Thoracic aorta (tissue), 2 donors: ENCODE results near the gene POMP. TPM values are rescaled to one million over a fixed set of nuclear protein-coding genes. Genes with fewer than 3 reads are reported as not detected.
"Not testable (repeated sequence)": the region's sequence is repeated elsewhere in the genome, so short reads cannot be mapped to it uniquely, and the experiment has no call there.

ENCODE experiments used
- ATAC-seq: fragments of 150-250 bp; one replicate; pipeline ENCODE4 v1.8.0; 2017; ENCODE audit warnings: low read depth; ENCODE audit not compliant: insufficient number of reproducible peaks, low FRiP score
- DNase-seq: peaks from one replicate; pipeline ENCODE4 v3.0.0-alpha.2; 2020; ENCODE audit warnings: low spot score
- H3K27ac ChIP-seq, 2 donors: fragments of 200-600 bp; sonication (generic); 1 replicate in 1 of 2; 2 replicates in 1 of 2; pipeline ENCODE4 v1.5.1; 2016; ENCODE audit warnings: mild to moderate bottlenecking in 2 of 2, moderate library complexity in 2 of 2
- H3K27me3 ChIP-seq: fragments of 200-600 bp; sonication (generic); replicated peaks from 2 replicates; pipeline ENCODE4 v1.6.0; 2016; ENCODE audit warnings: mild to moderate bottlenecking; ENCODE audit not compliant: insufficient read depth
- H3K36me3 ChIP-seq: fragments of 200-600 bp; sonication (generic); one replicate; pipeline ENCODE4 v1.5.1; 2016
- H3K4me1 ChIP-seq, 2 donors: fragments of 200-600 bp; sonication (generic); 1 replicate in 1 of 2; 2 replicates in 1 of 2; pipeline versions ENCODE4 v1.5.1 to v1.6.0; 2016; ENCODE audit warnings: low read depth in 2 of 2, mild to moderate bottlenecking in 1 of 2; ENCODE audit not compliant: control insufficient read depth in 1 of 2
- H3K4me3 ChIP-seq: fragments of 200-600 bp; sonication (generic); 2 replicates; pipeline ENCODE4 v1.5.1; 2016; ENCODE audit warnings: mild to moderate bottlenecking
- H3K9me3 ChIP-seq: fragments of 200-600 bp; sonication (generic); 2 replicates; pipeline ENCODE4 v1.5.1; 2016
- total RNA-seq, 2 donors: library from RNA; depleted of rRNA; stranded (reverse); fragments of >200 nt; gene quantifications; one replicate each; pipeline versions ENCODE4 v1.1.0 to v1.2.3, GENCODE V29; 2016
- TF ChIP-seq, protein P1 (sequence below): fragments of 200-600 bp; sonication (generic); IDR thresholded peaks from one replicate; pipeline ENCODE4 v1.5.1; 2019; ENCODE audit warnings: antibody characterized with exemption

The POMP gene
- total RNA-seq, 2 donors from 2014 or later, result 45.1 to 49.7 TPM

DNA sequence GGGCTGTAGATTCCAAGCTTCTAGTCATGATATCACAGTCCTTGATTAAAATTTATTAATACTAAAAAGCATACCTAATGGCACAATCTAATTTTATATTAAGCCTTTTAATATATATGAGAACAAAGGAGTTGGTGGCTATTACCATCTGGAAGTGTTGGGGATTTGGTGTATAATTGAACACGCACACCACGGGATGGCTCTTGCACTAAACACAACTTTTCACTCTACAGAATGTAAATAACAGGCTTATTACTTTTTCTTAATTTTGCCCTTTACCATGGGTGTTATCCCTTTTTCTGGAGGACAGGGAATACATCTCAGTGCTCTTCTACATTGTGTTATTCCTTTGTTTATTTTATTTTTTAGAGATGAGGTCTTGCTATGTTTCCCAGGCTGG lies 21.6 kb downstream of the POMP start:
- no peak overlapping the region for H3K4me3 ChIP-seq
- no peaks in the 10 kb centered on the region for H3K4me1 ChIP-seq
- peaks cover 15% of the 10 kb centered on the region for H3K36me3 ChIP-seq
- ATAC-seq, result no peak
- no peaks in the 10 kb centered on the region for H3K27me3 ChIP-seq
- no peak overlapping the region for H3K27ac ChIP-seq
- no peaks in the 10 kb centered on the region for H3K9me3 ChIP-seq
- TF ChIP-seq, protein P1, sequence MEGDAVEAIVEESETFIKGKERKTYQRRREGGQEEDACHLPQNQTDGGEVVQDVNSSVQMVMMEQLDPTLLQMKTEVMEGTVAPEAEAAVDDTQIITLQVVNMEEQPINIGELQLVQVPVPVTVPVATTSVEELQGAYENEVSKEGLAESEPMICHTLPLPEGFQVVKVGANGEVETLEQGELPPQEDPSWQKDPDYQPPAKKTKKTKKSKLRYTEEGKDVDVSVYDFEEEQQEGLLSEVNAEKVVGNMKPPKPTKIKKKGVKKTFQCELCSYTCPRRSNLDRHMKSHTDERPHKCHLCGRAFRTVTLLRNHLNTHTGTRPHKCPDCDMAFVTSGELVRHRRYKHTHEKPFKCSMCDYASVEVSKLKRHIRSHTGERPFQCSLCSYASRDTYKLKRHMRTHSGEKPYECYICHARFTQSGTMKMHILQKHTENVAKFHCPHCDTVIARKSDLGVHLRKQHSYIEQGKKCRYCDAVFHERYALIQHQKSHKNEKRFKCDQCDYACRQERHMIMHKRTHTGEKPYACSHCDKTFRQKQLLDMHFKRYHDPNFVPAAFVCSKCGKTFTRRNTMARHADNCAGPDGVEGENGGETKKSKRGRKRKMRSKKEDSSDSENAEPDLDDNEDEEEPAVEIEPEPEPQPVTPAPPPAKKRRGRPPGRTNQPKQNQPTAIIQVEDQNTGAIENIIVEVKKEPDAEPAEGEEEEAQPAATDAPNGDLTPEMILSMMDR, result no peak
- no peak for DNase-seq

DNA sequence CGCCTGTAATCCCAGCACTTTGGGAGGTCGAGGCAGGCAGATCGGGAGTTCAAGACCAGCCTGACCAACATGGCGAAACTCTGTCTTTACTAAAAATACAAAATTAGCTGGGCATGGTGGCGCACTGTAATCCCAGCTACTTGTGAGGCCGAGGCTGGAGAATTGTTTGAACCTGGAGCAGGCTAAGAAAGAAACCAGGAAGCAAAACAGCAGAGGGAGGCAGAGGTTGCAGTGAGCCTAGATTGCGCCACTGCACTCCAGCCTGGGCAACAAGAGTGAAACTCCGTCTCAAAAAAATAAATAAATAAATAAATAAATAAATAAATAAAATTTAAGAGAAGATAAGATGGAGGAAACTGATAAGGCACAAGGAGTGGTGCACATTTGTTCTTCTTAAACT lies 24.2 kb downstream of the POMP start:
- H3K4me3 ChIP-seq, H3K27ac ChIP-seq, ATAC-seq, DNase-seq, H3K4me1 ChIP-seq, H3K36me3 ChIP-seq, H3K27me3 ChIP-seq, H3K9me3 ChIP-seq: not testable (repeated sequence)

DNA sequence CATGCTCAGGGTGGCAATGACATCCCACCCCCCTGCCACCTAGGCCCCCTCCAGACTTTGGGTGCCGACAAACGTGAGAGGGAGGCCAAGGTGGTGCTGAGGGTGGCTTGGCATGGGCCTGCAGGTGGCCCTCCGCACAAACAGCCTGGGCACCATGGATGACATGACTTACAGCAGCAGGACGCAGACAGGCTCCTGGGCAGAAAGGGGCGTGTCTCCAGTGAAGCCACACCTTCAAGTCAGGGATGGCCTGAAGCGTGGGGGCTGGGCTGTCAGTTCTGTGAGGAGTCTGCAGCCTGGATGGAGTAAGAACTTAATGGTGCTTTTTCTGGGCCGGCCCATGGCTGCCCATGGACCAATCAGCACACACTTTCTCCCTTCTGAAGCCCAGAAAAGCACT lies 25.3 kb downstream of the POMP start:
- no peak for ATAC-seq
- Histone ChIP-seq H3K36me3 (peaks cover 3% of the 10 kb centered on the region), H3K27ac (no peak overlapping the region), H3K4me1 (no peaks in the 10 kb centered on the region), H3K27me3 (no peaks in the 10 kb centered on the region), H3K9me3 (no peaks in the 10 kb centered on the region), H3K4me3 (no peak overlapping the region)
- TF ChIP-seq, protein P1, result no peak
- no peak for DNase-seq

DNA sequence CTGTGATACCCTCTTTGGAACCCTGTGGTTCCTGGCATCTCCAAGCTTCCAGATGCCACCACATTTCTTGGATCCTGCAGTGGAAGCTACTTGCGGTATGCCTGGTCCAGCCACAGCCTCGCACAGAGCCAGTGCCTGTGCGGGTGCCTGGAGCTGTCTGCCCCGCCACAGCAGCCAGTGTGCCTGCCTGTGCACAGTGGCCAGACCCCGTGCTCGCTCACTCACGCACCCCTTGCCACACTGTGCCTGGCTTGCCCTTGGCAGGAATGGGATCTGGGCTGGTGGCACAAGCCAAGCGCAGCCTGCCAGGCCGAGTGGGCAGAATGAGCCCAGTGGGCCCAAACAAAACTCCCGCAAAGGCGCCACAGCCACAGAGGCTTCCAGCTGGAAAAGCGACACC lies 26.2 kb downstream of the POMP start:
- H3K36me3 ChIP-seq, result peaks cover 2% of the 10 kb centered on the region
- no peaks in the 10 kb centered on the region for H3K9me3 ChIP-seq
- TF ChIP-seq, protein P1, result no peak
- DNase-seq (no peak), ATAC-seq (no peak)
- no peak overlapping the region for H3K4me3 ChIP-seq
- H3K27ac ChIP-seq, result no peak overlapping the region
- H3K27me3 ChIP-seq, result no peaks in the 10 kb centered on the region
- H3K4me1 ChIP-seq, result no peaks in the 10 kb centered on the region

DNA sequence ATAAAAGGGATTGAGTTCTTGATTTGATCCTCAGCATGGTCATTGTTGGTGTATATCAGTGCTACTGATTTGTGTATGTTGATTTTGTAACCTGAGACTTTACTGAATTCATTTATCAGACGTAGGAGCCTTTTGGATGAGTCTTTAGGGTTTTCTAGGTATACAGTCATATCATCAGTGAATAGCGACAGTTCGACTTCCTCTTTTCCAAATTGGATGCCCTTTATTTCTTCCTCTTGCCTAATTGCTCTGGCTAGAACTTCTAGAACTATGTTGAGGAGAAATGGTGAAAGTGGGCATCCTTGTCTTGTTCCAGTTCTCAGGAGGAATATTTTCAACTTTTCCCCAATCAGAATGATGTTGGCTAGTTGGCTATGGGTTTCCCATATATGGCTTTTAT lies 27.0 kb downstream of the POMP start:
- no peaks in the 10 kb centered on the region for H3K4me1 ChIP-seq
- H3K36me3 ChIP-seq, result no peaks in the 10 kb centered on the region
- ATAC-seq (no peak), DNase-seq (no peak)
- no peak overlapping the region for H3K4me3 ChIP-seq
- no peaks in the 10 kb centered on the region for H3K9me3 ChIP-seq
- TF ChIP-seq, protein P1, result no peak
- H3K27ac ChIP-seq, result no peak overlapping the region
- no peaks in the 10 kb centered on the region for H3K27me3 ChIP-seq

DNA sequence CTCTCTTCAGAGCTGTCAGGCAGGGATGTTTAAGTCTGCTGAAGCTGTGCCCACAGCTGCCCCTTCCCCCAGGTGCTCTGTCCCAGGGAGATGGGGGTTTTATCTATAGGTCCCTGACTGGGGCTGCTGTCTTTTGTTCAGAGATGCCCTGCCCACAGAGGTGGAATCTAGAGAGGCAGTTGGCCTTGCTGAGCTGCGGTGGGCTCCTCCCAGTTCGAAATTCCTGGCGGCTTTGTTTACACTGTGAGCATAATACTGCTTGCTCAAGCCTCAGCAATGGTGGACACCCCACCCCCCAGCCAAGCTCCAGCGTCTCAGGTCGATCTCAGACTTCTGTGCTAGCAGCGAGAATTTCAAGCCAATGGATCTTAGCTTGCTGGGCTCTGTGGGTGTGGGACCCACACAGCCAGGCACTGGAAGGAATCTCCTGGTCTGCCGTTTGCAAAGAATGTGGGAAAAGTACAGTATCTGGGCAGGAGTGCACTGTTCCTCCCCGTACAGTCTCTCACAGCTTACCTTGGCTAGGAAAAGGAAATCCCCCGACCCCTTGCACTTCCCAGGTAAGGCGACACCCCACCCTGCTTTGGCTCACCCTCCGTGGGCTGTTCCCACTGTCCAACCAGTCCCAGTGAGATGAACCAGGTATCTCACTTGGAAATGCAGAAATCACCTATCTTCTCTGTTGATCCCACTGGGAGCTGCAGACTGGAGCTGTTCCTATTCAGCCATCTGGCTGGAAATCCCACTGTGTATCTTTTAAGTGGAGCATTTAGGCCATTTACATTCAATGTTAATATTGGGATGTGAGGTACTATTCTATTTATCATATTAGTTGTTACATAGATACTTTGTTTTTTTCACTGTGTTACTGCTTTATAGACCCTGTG lies 34.9 kb downstream of the POMP start:
- H3K36me3 ChIP-seq, H3K9me3 ChIP-seq, H3K4me3 ChIP-seq, ATAC-seq, H3K4me1 ChIP-seq, H3K27ac ChIP-seq, H3K27me3 ChIP-seq, DNase-seq: not testable (repeated sequence)
